Uterus (tissue), 2 donors: ENCODE data around the gene JHY.

Experiments used
- CTCF ChIP-seq, 4 experiments: fragments of 200-600 bp in 2 of 4; fragments of 450-650 bp in 2 of 4; sonication (generic) in 2 of 4; IDR thresholded peaks; one replicate each; pipeline ENCODE4 v1.5.1; 2016 to 2019; ENCODE audit warnings: antibody characterized with exemption in 4 of 4, mild to moderate bottlenecking in 2 of 4, moderate library complexity in 1 of 4
- POLR2A ChIP-seq, 2 donors: fragments of 450-650 bp; IDR thresholded peaks; one replicate each; pipeline ENCODE4 v1.6.1; 2016; ENCODE audit warnings: antibody characterized with exemption in 2 of 2, mild to moderate bottlenecking in 1 of 2, moderate library complexity in 1 of 2

GRCh38 chr11:122900587-122901202 is 18.1 kb downstream of the JHY start:
- no peak for TF ChIP-seq CTCF (IDR thresholded peaks at IDR 0.05)
- TF ChIP-seq POLR2A (IDR thresholded peaks at IDR 0.05), result no peak
